DMS 273 (cell line): Measurements from ENCODE around the gene PPP2CA.

Experiments used
- DNase-seq: peaks from one replicate; lab custom pipeline; 2025; ENCODE audit not compliant: unreplicated experiment; lab: John Stamatoyannopoulos, UW

The PPP2CA gene

GRCh38 chr5:134149571-134150303 is 76.1 kb downstream of the PPP2CA start:
- DNase-seq = no peak

DNA sequence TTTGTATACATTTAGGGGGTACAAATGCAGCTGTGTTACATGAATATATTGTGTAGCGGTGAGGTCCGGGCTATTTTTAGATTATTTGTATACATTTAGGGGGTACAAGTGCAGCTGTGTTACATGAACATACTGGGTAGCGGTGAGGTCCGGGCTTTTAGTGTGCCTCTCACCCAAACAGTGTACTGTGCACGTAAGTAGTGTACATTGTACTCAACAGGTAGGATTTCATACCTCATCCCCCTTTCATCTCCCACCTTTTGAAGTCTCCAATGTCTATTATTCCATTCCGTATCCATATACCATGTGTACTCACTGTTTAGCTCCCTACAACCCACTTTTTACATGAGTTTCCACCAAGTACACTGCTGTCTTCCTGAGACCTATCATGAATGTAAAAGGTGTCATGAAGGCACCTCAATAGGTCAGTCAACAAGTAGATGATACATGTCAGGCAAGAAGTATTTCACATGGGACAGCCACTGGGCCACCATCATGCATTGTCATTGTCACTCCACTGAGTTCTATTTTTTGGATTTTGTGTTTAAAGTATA is 76.8 kb downstream of the PPP2CA start:
- DNase-seq = no peak

GRCh38 chr5:134148316-134148715 is 77.6 kb downstream of the PPP2CA start:
- DNase-seq = no peak

DNA sequence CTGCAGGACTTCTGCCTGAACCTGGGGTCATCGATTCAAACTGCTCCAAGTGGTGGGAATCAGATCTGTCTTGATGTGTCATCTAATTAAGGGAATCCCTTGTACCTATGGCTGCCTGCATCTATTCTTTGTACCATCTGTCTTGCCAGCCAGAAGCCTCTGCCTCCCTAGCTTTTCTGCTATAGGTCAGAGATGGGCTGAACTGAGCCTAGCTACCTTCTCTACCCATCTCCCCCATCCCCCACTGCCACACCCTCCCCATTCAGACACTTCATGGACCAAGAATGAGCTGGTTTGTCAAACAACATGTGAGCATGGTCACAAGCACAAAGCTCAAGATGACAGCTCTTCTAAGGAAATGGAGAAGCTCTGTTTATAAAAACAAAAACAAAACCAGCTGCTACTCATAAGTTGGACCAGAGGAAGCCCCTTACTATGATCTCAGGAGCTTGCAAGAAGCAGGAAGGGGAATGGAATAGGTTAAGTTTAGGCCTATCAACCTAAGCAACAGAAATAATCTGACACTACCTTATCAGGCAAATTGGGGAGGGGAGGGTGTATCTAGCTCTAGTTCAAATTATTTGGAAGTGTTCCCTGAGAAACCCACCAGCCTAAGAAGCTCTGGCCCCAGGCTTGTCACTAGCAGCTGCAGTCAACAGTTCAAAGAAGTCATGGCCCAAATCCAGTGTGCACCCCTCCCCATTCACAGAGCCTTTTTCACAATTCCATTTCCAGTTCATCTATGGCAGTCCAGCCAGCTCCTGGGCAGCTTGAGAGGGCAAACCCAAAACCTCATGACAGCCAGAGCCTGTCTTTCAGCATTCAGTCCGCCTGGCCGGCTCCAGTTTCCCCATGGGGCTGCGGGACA is 79.0 kb downstream of the PPP2CA start:
- DNase-seq = no peak

GRCh38 chr5:134145779-134146581 is 79.9 kb downstream of the PPP2CA start:
- peak; percentile 87 for DNase-seq

- DNase-seq = no peak
Measured at GRCh38 chr5:134145041-134145757, 80.7 kb downstream of the PPP2CA start.
